ENCODE measurements around the gene TBCD.

Gene TBCD

DNA sequence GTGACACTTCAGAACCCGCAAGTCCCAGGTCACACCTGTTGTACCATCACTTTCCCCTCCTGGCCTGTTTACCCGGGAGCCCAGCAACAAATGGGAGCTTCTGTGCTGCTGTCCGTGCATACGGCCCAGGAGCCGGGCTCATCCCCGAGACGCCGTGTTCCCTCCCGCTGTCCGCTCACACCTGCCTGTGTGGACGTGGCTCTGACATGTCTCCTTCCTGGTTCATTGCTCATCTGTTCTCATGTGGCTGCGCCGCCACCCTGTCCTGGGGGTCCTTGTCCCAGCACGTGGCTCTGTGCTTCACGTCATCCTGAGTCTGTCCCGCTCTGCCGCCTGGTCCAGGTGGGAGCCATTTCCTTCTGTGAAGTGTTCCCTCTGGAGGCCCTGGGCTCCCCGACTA, 37.9 kb downstream of the TBCD start:
- TF ChIP-seq, protein P1, sequence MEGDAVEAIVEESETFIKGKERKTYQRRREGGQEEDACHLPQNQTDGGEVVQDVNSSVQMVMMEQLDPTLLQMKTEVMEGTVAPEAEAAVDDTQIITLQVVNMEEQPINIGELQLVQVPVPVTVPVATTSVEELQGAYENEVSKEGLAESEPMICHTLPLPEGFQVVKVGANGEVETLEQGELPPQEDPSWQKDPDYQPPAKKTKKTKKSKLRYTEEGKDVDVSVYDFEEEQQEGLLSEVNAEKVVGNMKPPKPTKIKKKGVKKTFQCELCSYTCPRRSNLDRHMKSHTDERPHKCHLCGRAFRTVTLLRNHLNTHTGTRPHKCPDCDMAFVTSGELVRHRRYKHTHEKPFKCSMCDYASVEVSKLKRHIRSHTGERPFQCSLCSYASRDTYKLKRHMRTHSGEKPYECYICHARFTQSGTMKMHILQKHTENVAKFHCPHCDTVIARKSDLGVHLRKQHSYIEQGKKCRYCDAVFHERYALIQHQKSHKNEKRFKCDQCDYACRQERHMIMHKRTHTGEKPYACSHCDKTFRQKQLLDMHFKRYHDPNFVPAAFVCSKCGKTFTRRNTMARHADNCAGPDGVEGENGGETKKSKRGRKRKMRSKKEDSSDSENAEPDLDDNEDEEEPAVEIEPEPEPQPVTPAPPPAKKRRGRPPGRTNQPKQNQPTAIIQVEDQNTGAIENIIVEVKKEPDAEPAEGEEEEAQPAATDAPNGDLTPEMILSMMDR (IDR thresholded peaks at IDR 0.05; ENCODE audit: low read depth, low read length) = no peak

DNA sequence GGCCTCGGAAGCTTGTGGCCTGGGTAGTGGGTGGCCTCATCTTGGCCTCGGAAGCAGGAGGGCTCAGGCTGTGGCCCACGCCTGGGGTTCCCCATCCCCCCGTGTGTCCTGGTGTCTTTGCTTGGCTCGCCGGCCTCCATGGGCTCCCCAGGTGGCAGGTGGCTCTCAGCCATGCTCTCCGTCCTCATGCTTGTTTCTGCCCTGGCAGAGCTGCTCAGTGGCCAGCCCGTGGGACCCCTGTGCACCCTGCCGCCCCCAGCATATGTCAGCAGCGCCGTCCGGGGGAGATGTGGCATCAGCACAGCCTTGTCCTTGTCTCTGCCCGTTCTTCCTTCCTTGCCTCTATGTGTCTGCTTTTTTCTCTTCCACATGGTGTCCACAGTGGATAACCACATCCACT, 38.5 kb downstream of the TBCD start:
- TF ChIP-seq, protein P1 (IDR thresholded peaks at IDR 0.05; ENCODE audit: low read depth, low read length) = no peak

More for the DNA sequence above, 37.9 kb downstream of the TBCD start:
- DNase-seq (ENCODE audit: extremely low read depth, low read depth) = no peak

DNA sequence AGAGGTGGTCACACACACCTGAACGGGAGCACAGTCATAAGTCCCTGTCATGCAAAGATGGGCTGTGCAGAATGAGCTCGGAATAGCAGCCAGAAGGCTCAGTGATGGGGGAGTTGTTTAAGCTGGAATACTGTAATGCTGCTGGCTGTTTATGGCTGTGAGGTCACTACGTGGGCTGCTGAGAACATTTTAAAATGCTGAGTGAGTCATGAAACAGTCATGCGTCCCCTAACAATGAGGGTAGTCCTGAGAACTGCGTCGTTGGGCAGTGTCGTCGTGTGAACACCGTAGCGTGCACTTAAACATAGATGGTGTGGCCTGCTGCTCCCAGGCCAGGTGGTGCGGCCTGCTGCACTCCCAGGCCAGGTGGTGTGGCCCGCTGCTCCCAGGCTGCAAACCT, 39.7 kb downstream of the TBCD start:
- DNase-seq (ENCODE audit: extremely low read depth, low read depth) = no peak
- TF ChIP-seq, protein P1 (IDR thresholded peaks at IDR 0.05; ENCODE audit: low read depth, low read length) = no peak

More for the DNA sequence above, 38.5 kb downstream of the TBCD start:
- no peak for DNase-seq (ENCODE audit: extremely low read depth, low read depth)

DNA sequence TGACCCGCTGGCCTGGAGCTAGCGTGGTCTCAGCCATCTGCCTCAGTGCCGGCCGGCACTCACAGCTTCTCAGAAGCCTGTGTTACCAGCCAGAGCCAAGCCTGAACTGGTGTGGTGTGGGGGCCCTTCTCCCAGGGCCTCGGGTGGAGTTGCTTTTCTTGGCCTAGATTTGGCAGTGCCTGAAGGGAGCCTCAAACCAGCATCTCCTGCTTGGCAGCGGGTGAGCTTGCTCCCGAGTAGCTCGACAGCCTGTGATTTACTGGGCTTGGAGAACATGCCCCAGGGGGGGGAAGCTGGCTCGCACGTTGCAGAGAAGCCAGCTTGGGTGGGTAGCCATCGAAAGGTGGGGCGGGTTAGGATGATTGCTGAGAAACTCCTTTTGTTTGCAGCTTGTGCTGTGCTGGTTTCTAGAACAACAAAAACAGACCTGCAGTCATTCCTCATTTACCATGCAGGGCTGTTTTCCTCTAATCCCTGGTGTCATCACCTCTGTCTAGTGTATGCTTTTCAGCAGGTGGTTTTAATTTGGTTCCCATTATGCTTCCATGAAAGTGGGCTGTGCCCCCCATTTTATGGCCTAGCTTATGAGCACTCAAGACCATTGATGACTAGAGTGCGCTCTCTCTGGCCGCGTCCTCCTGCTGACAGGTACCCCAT, 42.2 kb downstream of the TBCD start:
- no peak for DNase-seq (ENCODE audit: extremely low read depth, low read depth)
- TF ChIP-seq, protein P1 (IDR thresholded peaks at IDR 0.05; ENCODE audit: low read depth, low read length) = no peak

DNA sequence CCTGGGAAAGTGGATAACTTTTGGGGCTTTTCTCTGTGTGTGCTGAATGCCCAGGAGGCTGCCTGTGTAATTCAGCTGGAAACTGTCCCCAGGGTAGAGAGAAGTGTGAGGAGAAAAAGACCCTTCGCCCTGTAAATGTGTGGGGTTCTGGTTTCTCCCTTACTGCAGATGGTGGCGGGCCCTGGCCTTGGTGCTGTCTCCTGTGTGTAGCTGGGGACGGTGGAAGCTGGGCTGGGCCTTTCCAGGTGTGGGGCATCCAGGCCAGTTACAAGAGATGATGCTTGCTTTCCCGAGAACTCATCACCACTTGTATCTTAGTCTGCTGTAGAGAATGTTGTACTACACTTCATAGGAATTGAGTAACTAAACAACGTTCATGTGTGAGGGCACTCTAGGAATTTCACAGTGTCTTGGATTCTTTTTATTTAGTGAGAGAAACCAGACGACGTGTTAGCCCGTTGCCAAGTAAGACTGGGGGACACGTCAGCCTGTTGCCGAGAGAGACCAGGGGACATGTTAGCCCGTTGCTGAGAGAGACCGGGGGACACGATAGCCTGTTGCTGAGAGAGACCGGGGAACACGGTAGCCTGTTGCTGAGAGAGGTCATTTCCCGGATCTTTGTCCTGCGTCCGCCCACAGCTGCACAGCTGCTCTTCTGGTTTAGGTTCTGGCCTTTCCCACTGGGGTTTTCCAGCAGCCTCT, 43.1 kb downstream of the TBCD start:
- TF ChIP-seq, protein P1 (IDR thresholded peaks at IDR 0.05; ENCODE audit: low read depth, low read length) = no peak
- DNase-seq (ENCODE audit: extremely low read depth, low read depth) = no peak

DNA sequence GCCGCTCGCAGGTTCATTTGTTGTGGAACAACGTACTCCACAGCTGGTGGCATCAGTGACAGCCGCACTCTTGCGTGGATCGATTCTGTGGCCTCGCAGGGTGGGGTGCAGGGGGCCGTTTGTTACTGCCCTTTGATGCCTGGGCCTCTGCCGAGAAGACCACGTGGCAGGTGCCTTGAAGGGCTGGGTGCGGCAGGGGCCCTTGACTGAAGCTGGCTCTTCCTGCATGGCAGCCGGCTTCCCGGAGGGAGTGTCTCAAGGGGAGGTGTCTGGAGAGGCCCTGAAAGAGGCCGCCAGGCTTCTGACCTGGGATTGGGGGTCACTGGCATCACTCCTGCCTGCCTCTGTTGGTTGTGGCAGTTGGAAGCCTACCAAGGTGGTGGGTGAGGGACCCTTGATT, 43.8 kb downstream of the TBCD start:
- TF ChIP-seq, protein P1 (IDR thresholded peaks at IDR 0.05; ENCODE audit: low read depth, low read length) = no peak
- DNase-seq (ENCODE audit: extremely low read depth, low read depth) = no peak

DNA sequence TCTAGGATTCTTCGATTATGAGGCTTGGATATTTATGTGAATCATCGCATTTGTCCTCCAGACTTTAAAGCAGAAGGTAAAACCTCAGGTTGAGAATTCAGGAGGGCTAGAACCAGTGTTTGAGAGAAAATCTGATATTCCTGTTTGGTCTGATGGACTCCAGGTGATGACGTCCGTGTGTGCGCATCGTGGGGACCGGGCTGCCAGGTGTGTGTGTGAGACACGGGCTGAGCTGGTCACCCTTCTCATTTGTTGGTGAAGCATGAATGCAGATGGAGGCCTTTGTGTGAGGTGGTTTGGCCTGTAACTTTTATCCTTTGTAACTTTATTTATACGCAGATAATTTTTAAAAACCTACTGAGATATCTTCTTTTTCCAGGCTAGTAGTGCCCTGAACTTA, 45.2 kb downstream of the TBCD start:
- TF ChIP-seq, protein P1 (IDR thresholded peaks at IDR 0.05; ENCODE audit: low read depth, low read length) = no peak
- DNase-seq (ENCODE audit: extremely low read depth, low read depth) = no peak

Measured in AG09319 (cell line).